ENCODE data around the gene LIPE.
A peak's percentile ranks its signal among the peaks of the same experiment; 100 is the strongest.

LIPE gene

GRCh38 chr19:42402376-42403116 lies 24.6 kb downstream of the LIPE start:
- H3K4me2 ChIP-seq, result peak overlapping the region; percentile 92
- H3K4me3 ChIP-seq, result peak overlapping the region; percentile 70
- no peaks in the 10 kb centered on the region for H3K27me3 ChIP-seq
- peak overlapping the region; percentile 55; the same call in 1 of the 2 replicates for H3K27ac ChIP-seq
- H3K36me3 ChIP-seq, result peaks cover 43% of the 10 kb centered on the region
- no peak for TF ChIP-seq Cebpa-rat (IDR thresholded peaks at IDR 0.05)
- H4K20me1 ChIP-seq, result peaks cover 28% of the 10 kb centered on the region
- H3K4me1 ChIP-seq, result peaks cover 41% of the 10 kb centered on the region
- peak overlapping the region; percentile 78 for H3K9ac ChIP-seq
- H3K9me3 ChIP-seq, result no peaks in the 10 kb centered on the region

GRCh38 chr19:42401365-42402303 lies 25.6 kb downstream of the LIPE start:
- Histone ChIP-seq H3K27me3 (no peaks in the 10 kb centered on the region), H4K20me1 (peaks cover 20% of the 10 kb centered on the region; the same call in 1 of the 2 replicates), H3K36me3 (peaks cover 33% of the 10 kb centered on the region), H3K9me3 (no peaks in the 10 kb centered on the region), H3K4me1 (peaks cover 44% of the 10 kb centered on the region), H3K4me2 (peak overlapping the region; percentile 92), H3K9ac (peak overlapping the region; percentile 78), H3K27ac (peak overlapping the region; percentile 55), H3K4me3 (peak overlapping the region; percentile 70)
- no peak for TF ChIP-seq Cebpa-rat (IDR thresholded peaks at IDR 0.05)

GRCh38 chr19:42400404-42400803 lies 26.8 kb downstream of the LIPE start:
- Histone ChIP-seq H4K20me1 (peaks cover 8% of the 10 kb centered on the region; the same call in 1 of the 2 replicates), H3K27ac (0 out of 2 replicates have a peak overlapping the region, but pooled peaks have one; percentile 4), H3K9ac (peak overlapping the region; percentile 78; the same call in 1 of the 2 replicates), H3K4me2 (peak overlapping the region; percentile 92), H3K4me3 (no peak overlapping the region), H3K36me3 (peaks cover 21% of the 10 kb centered on the region), H3K4me1 (peaks cover 56% of the 10 kb centered on the region), H3K9me3 (no peaks in the 10 kb centered on the region), H3K27me3 (no peaks in the 10 kb centered on the region)
- no peak for TF ChIP-seq Cebpa-rat (IDR thresholded peaks at IDR 0.05)

- peaks cover 7% of the 10 kb centered on the region; the same call in 1 of the 2 replicates for H4K20me1 ChIP-seq
- peak overlapping the region; percentile 94 for H3K9ac ChIP-seq
- H3K4me2 ChIP-seq, result peak overlapping the region; percentile 86
- H3K4me1 ChIP-seq, result peaks cover 51% of the 10 kb centered on the region
- H3K27me3 ChIP-seq, result no peaks in the 10 kb centered on the region
- no peak for TF ChIP-seq Cebpa-rat (IDR thresholded peaks at IDR 0.05)
- H3K9me3 ChIP-seq, result no peaks in the 10 kb centered on the region
- no peaks in the 10 kb centered on the region for H3K36me3 ChIP-seq
- peak overlapping the region; percentile 86 for H3K27ac ChIP-seq
- H3K4me3 ChIP-seq, result peak overlapping the region; percentile 84
Observed at GRCh38 chr19:42397263-42398166, 29.7 kb downstream of the LIPE start.

GRCh38 chr19:42396381-42397262 lies 30.6 kb downstream of the LIPE start:
- Histone ChIP-seq H3K27ac (peak overlapping the region; percentile 86), H4K20me1 (peaks cover 7% of the 10 kb centered on the region; the same call in 1 of the 2 replicates), H3K36me3 (no peaks in the 10 kb centered on the region), H3K4me2 (peak overlapping the region; percentile 86), H3K4me3 (peak overlapping the region; percentile 84), H3K4me1 (peaks cover 46% of the 10 kb centered on the region), H3K27me3 (0 out of 2 replicates have a peak, but pooled peaks cover 5% of the 10 kb centered on the region), H3K9me3 (no peaks in the 10 kb centered on the region), H3K9ac (peak overlapping the region; percentile 94)
- no peak for TF ChIP-seq Cebpa-rat (IDR thresholded peaks at IDR 0.05)

GRCh38 chr19:42394751-42395150 lies 32.4 kb downstream of the LIPE start:
- H3K4me1 ChIP-seq, result peaks cover 32% of the 10 kb centered on the region
- H3K9me3 ChIP-seq, result no peaks in the 10 kb centered on the region
- no peak overlapping the region for H3K4me2 ChIP-seq
- H3K27me3 ChIP-seq, result peaks cover 19% of the 10 kb centered on the region
- H3K4me3 ChIP-seq, result no peak overlapping the region
- no peak for TF ChIP-seq Cebpa-rat (IDR thresholded peaks at IDR 0.05)
- H4K20me1 ChIP-seq, result no peaks in the 10 kb centered on the region
- no peak overlapping the region for H3K27ac ChIP-seq
- no peak overlapping the region for H3K9ac ChIP-seq
- H3K36me3 ChIP-seq, result no peaks in the 10 kb centered on the region

GRCh38 chr19:42392165-42392564 lies 35.0 kb downstream of the LIPE start:
- Histone ChIP-seq H3K27me3 (peaks cover 27% of the 10 kb centered on the region), H3K4me2 (no peak overlapping the region), H3K4me3 (no peak overlapping the region), H3K9me3 (no peaks in the 10 kb centered on the region), H3K27ac (no peak overlapping the region), H3K9ac (no peak overlapping the region), H3K36me3 (no peaks in the 10 kb centered on the region), H3K4me1 (peaks cover 16% of the 10 kb centered on the region), H4K20me1 (no peaks in the 10 kb centered on the region)
- no peak for TF ChIP-seq Cebpa-rat (IDR thresholded peaks at IDR 0.05)

GRCh38 chr19:42389899-42390298 lies 37.3 kb downstream of the LIPE start, which contains the start of gene CNFN:
Gene CNFN, minus strand, starts transcription at chr19:42390297. Its CDS starts 1,260 bp downstream, at chr19:42389037.
- peaks cover 14% of the 10 kb centered on the region for H3K4me1 ChIP-seq
- peaks cover 27% of the 10 kb centered on the region for H3K27me3 ChIP-seq
- no peaks in the 10 kb centered on the region for H3K9me3 ChIP-seq
- H3K9ac ChIP-seq, result no peak within 1 kb of the TSS
- no peaks in the 10 kb centered on the region for H3K36me3 ChIP-seq
- no peak for TF ChIP-seq Cebpa-rat (IDR thresholded peaks at IDR 0.05)
- H3K4me2 ChIP-seq, result no peak within 1 kb of the TSS
- no peak within 1 kb of the TSS for H3K27ac ChIP-seq
- no peak within 1 kb of the TSS for H3K4me3 ChIP-seq
- H4K20me1 ChIP-seq, result no peaks in the 10 kb centered on the region

All from BLaER1 (cell line).